HG03095 (cell line): ENCODE measurements around the gene SNX13.

Experiments used
- ATAC-seq: cut with Tn5 transposase; IDR thresholded peaks from one replicate; pipeline ENCODE4 v1.9.1; 2021; ENCODE audit warnings: moderate library complexity; ENCODE audit not compliant: unreplicated experiment

SNX13 gene

DNA sequence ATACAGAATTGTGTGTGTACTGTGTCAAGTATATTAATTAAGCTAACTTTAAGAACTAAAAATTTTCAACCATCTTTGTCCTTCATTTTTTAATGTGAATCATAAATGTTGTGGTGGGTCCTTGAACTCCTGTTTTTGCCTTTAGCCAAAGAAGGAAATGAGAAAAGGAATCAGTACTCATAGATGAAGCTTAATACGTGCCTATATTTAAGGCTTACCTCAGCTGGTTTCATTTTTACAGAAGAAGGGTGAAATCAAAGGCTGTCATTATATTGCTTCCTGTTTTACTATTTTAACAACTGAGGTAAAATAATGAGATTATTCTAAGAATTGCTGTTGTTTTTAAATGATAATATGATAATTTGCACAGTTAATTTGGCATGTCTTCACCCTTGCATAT is 6.3 kb upstream of the SNX13 start:
- peak; percentile 73 for ATAC-seq

DNA sequence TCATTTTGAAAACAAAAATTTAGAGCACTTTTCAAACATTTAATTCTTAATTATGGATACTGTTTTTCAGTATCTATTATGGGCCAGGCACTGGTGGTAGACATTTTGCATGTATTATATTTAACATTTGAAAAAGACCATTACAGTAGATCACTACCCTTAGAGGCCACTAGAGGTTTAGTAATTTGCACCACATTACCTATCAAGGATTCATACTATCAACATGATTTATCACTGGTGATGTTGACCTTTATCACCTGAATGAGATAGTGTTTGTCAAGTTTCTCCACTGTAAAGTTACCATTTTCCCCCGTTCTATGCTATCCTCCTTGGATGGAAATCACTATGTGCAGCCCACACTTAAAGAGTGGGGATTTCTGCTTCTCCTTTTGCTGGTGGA is 4.4 kb upstream of the SNX13 start:
- ATAC-seq, result no peak

DNA sequence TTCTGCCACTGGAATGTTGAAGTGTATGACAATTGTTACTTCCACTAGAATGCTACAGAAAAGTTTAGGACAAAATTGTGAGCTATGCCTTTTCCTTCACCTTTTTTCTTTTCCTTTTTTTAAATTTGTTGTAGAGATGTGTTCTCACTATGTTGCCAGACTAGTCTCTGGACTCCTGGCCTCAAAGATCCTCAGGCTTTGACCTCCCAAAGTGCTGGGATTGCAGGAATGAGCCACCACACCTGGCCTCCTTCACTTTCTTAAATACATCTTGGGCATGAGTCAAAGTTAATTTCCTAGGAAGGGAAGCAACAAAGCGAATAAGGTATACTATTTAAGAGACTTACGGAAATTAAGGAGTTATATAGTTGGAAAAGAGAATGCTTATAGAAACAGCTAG is 2.7 kb upstream of the SNX13 start:
- ATAC-seq, result no peak

DNA sequence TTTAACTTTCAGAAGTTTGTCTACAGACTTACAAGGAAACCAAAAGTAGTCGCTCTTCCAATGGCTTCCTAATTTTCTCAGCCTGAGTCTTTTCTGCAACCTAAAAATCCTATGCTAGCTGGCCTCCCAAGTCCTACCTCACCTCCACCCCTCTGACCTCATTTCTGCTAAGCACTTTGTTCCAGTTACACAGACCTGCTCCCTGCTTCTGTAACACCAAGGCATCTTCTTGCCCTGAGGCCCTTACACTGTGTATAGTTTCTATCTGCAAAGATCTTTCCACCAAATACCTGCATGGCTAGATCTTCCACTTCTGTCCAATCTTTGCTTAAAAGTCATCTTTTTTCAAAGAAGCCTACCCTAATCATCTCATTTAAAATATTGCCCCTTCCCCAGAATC is 1.9 kb upstream of the SNX13 start:
- ATAC-seq, result no peak

DNA sequence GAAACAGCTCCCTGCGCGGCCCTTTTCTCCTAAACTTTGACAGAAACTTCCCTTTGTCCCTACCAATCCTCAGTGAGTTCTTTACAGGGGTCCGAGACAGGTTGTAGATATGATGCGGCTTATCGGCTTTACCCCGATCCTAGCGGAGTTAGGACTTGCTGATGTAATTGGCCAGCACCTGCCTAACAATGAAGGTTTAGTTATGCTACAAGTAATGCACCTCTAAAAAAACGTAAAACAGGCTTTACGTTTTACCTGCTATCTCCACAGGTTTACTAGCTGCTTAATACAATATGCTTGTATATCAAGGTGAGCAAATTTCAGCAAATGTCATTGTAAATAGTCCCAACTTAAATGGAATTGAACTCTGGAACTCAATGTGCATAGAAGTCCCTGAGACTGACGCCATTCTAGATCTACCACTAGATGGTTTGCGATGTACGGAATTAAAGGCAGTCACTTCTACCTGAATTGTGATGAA is 697 bp upstream of the SNX13 start:
- ATAC-seq, result no peak

DNA sequence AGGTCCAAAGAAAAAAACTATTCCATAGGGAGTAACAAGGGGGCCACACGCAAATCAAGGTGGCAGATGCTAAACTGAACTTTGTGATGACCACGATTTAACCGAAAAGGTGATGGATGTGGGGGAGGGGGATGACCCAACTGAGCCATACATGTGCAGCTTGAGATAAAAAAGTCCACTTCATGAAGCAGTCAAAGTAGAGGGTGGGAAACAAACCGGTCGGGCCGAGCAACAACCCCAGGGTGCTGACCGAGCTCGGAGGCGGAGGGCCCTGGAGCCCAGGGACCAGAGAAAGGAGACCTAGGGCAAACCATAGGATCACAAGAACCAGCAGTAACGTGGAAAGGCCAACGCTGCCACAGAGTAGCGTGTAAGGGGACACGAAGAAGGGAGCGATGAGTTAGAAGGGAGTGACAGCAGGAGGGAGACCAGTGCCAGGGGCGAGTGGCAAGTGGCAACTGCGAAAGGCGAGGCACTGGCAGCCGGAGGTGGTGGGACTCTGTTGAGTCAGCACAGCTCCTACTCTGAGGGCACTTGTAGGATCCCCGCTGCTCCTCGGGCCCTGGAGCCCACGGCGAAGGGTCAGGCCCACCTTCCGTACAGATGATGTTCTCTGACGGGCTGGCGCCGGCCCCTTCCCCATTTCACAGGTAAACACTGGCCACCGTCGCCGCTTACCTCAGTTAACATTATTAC is 540 bp downstream of the SNX13 start:
- ATAC-seq, result peak; percentile 29

DNA sequence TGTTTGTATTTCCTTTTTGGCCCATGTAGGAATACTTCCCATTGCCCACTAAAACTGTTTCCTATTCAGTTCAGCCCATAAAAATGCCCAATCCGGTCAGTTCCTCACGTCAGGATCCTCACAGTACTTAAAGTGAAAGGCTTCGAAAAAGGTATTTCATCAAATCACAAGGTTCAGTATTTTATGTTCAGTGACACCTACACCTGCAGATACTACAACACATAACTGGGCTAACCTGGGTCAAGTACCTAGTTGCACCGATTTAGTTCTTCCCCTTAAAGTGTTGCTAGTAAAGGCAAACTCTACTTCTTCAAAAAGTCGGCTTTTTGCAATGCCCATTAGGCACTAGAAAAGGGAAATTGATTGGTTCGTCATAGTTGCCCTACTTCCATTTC is 1.1 kb downstream of the SNX13 start:
- ATAC-seq, result no peak

DNA sequence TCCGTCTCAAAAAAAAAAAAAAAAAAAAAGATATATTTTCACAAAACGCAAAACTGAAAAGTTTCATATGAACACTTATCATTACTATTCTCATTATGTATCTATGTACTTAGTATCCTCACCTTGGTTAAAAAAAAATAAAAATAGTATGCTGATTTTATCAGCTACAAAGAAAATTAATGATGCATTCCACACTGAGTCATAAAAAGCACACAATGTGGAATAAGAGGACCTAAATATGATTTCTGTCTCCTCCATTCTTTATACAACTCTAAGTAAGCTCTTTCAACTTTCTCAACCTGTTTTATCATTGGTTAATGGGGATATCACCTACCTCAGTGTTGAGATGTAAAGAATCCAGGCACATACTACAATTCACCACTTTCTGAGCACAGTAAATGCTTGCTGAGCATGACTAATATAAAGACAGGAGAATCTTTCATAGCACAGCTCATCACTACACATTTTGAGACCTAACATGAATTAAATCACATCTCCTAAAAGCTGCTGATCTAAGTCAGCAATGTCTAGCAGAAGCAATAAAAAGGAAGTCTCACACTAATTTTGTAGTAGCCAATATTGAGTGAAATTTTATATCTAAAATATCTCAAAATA is 2.7 kb downstream of the SNX13 start:
- ATAC-seq, result no peak

DNA sequence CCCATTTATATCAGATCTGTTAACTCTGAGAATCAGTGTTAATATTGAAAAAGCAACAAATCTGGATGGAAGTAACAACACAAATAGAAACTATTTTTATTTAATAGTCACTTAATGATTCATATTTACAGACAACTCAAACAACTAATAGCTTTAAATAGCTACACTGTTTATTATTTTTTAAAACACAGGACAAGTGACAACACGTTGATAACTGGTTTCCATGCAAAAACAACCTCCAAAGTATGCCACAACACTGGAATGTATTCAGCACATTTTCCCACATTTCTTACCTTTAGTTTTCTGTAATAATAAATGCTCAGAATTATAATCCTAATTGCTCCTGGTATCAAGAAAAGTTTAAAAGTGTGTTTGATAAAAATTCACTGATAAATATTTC is 4.0 kb downstream of the SNX13 start:
- no peak for ATAC-seq

DNA sequence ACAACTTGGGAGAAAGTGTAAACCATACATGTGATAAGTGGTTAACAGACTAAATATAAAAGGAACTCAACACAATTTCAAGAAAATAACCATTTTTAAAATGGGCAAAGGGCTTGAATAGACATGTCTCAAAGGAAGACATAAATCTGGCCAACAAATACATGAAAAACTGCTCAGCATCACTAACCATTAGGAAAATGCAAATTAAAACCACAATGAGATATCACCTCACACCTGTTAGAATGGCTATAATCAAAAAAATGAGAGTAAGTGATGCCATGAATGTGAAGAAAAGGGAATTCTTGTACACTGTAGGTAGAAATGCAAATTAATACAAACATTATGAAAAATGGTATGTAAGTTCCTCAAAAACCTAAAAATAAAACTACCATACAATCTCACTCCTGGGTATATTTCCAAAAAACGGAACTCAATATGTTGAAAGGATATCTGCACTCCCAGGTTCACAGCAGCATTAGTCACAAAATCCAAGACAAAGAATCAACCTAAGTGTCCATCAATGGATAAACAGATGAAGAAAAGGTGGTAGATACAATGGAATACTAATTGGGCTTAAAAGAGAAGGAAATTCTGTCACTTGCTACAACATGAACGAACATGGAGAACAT is 5.6 kb downstream of the SNX13 start:
- no peak for ATAC-seq

DNA sequence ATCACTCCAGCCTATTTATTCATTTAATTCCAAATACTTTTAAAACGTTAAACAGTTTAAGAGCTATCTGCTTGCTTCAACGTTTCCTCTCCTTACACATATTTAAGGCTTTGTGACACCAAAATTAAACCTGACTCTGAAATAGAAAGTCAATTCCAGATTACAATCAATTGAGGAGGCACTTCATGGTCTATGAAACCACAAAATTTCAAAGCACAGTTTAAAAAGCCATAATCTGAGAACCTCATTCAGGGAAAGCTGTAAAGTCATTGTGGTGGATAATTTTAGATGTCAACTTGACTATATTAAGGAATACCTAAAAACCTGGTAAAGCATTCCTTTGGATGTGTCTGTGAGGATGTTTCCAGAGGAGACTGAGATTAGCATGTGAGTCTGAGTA is 6.2 kb downstream of the SNX13 start:
- no peak for ATAC-seq

DNA sequence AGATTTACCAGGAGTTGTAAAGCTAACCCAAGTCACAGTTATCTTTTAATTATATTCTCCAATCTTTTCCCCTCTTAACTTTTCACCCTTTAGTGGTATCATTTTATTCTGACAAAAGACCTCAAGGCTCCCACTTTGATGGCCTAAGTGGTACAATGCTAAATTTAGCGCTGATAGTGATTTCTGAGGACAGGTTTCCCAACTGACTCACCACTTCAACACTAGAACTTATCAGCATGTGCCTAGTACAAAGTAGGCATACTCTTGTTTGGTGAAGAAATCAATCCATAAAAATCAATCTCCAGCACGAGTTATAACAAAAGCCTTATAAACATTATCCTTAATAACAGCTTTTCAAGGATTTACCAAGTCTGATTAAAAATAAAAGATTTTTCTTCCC is 7.5 kb downstream of the SNX13 start:
- no peak for ATAC-seq

DNA sequence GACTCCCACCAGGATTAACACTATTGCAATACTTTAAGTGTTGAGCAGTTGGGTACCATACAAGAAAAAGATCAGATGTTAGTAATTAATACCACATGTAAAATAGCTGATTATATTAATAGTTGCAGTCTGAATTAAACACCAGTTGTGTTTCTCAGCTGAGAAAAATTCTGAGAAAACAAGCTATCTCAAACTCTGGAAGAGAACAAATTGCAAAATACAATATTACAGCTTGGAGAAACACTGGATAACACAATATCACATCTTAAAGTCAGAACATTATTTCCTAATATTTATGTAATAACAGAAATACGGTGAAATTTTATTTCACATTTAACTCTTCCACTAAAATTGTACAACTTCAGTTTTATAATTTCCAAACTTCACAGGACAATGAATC is 9.2 kb downstream of the SNX13 start:
- ATAC-seq, result no peak

DNA sequence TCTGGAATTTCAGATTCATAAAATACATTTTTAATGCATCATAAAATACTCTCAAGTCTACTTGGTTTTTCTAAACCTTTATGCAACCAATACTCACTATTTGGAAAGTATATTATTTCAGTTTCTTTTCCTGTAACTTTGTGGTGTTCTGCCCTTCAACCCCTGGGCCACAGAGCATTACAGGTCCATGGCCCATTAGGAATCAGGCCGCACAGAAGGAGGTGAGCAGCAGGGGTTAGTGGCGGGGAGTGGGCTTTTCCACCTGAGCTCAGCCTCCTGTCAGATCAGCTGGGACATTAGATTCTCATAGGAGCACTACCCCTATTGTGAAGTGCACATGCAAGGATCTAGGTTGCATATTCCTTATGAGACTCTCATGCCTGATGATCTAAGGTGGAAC is 9.7 kb downstream of the SNX13 start:
- no peak for ATAC-seq

DNA sequence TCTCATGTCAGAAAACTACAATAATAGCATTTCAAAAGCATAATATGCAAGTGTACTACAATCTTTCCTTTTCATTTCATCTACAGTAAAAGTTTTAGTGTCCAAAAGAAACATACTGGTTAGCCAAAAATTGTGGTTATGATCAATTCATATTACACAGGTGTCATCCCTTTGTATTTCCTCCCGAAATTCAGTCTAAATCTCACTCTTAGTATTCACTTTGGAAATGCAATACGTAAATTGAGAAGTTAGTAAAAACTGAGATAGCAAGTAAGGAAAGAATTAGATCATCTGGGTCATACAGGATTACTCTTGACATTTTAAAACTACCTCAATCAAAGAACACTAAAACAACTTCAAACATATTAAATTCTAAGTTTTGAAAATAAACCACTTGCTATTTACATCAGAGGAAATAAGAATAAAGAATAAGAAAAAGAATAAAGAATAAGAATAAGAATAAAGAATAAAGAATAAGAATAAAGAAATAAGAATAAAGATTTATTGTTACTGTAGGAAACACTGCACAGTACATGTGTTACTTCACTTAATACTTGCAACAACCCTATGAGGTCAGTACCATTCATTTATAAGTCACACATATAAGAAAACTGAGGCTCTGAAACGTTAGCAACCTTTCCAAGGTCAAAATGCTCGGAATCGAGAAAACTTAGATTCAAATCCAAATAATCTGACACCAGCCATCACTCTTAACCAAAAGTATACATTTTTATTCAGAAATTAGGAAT is 10.5 kb downstream of the SNX13 start:
- no peak for ATAC-seq

DNA sequence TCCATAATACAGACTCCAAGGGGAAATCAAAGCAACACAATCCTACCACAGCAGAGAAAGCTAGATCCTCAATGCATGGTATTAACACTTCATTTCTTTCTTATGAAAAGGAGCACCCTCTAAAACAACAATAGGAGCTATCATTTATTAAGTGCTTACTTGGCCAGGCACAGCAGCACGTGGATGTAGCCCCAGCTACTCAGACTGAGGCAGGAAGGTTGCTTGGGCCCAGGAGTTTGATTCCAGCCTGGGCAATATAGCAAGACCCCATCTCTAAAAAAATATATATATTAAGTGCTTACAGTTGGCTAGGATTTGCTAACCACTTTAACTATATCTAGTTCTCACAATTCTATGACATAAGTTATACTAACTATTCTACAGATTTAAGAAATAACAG is 12.2 kb downstream of the SNX13 start:
- ATAC-seq, result no peak

DNA sequence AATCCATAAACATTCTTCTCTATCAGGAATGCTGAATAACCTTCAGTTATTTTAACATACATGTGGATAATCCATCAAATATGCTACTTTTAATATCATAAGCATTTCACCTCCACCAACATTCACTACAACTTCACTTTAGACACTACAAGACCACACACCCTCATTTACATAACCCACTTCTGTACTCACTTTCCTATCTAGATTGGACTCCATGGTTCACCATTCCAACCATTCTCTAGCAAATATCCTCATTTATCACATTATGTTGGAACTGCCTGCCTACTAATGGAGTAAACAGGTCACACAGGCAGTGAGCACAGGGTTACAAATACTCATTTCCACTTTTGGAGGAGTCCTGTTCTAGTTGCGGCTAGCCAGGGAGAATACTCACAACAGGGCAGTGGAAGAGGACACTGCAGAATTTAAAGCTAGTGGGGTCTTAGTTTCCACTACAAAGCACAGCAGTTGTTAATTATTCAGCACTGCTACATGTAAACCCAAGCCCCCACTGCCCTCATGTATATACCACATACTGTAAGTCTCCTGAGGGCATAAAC is 18.4 kb downstream of the SNX13 start:
- no peak for ATAC-seq

DNA sequence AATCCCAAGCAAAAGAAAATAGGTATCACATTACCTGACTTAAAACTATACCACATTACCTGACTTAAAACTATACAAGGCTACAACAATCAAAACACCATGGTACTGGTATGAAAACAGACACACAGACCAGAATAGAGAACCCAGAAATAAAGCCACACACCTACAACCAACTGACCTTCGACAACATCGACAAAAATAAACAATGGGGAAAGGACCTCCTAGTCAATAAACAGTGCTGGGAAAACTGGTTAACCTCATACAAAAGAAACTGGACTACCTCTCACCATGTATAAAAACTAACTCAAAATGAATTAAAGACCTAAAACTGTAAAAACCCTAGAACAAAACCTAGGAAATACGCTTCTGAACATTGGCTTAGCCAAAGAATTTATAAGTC is 22.5 kb downstream of the SNX13 start:
- ATAC-seq, result no peak

DNA sequence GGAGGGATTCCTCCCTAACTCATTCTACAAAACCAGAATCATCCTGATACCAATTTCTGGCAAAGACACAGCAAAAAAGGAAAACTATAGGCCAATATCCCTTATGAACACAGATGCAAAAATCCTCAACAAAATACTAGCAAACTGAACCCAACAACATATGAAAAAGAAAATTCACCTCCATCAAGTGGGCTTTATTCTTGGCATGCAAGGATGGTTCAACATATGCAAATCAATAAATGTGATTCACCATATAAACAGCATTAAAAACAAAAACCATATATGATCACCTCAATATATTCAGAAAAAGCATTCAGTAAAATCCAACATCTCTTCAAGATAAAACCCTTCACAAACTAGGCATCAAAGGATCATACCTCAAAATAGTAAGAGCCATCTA is 23.5 kb downstream of the SNX13 start:
- no peak for ATAC-seq

DNA sequence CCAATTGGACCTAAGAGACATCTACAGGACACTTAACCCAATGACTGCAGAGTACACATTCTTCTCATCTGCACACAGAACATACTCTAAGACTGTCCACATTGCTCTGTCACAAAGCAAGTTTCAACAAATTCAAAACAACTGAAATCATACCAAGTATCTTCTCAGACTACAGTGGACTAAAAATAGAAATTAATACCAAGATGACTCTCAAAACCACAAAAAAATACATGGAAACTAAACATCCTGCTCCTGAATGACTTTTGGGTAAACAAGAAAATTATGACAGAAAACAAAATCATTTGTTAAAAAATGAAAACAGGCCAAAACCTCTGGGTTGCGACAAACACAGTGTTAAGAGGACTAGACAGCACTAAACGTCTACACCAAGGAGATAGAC is 24.5 kb downstream of the SNX13 start:
- no peak for ATAC-seq

DNA sequence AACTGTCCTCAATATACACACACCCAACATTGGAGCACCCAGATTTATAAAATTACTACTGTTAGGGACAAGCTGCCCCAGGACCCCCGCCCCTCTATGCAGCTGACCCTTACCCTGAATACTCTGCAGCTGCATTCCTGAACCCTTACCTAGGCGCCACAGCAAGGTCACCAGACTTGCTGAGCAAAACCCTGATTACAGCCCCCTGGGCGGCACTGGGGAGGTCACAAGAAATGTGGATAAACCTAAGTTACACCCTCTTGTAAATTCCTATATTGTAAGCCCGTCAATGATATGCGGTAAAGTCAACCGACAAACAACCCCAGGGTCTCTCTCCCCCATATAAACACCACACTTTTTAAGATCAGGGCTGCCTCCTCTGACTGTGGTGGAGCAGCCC is 25.1 kb downstream of the SNX13 start:
- no peak for ATAC-seq

DNA sequence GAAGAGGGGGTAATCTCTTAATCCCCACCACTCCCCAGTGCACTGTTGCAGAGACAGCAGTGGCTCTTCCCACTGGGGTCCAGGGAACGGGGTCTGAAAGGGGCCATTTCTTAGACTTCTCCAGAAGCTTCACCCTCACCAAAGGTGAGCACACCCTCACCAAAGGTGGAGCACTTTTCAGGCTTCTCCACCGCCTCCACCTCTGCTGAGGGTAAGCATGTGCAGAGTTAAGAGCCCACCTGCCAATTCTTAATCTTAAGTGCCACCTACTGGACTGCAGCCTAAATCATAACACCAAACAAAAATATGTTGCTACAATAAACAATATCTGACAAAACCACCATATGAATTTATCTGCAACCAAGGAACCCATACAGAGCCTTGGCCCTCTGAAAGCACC is 27.0 kb downstream of the SNX13 start:
- ATAC-seq, result no peak
